Hematopoietic multipotent progenitor cell treated with erythropoietin and hydrocortisone succinate and interleukin-3 and kit ligand, for 17 days (in vitro differentiated cells): ENCODE measurements around the gene FOXO3.
A peak's percentile ranks its signal among the peaks of the same experiment; 100 is the strongest.

Experiments
- DNase-seq: peaks from one replicate; pipeline ENCODE4 v3.0.0-alpha.2; 2015; ENCODE audit warnings: low spot score

FOXO3 gene

DNA sequence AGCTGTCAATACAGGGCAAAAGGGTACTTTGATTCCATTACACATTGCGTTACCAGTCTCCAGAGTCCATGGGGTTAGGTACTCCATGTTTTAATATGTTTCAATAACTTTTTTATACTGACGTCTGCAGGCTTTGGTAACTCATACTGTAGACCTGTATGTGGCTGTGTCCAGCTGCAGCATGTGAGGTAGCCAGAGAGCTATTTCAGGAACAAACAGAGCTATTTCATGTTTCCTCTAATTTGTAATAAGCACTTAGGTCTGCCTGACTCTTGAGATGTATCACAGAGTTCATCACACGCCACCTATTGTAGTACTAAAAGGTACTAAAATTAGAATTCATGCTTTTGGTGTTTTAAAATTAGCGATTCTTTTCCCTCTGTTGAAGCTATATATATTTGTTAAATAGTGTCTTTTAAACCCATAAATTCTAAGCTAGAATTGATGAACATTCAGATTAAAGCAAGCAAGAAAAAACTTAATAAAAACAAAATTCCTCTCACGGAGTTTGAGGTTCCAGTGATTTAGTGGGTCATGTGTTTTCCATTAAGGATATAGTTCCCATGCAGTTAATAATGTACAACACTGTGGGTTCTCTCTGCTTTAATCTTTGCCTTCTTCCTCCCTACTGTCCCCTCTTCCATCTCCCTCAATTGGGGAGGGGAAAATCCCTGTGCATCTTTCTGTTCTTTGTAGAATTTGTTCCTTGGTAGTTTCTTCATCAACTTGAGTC is 37.0 kb downstream of the FOXO3 start:
- peak; percentile 58 for DNase-seq

DNA sequence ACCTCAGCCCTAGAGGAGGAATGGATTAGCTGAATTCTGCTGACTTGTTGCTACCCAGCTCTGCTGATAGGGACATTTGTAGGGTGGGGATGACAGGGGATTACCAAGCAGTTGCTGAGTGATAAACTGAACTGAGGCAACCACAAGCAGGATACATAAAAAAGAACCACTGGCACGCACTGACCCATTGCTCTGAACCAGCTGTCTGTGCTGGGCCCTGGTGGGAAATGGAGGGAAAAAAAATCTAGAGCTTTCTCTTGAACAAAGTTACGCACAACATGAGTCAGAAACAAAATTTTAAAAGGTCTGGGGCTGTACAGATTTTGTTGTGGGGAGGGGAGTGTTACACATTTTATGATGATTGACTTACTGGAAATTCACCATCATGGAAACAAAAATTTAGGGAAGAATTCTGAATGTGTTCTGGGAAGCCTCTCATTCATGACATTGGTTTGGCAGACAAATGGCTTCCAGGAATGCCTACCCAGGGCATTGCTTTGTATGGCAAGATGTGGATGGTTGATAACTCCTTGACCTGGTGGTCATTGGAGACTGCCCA is 37.7 kb downstream of the FOXO3 start:
- peak; percentile 92 for DNase-seq

DNA sequence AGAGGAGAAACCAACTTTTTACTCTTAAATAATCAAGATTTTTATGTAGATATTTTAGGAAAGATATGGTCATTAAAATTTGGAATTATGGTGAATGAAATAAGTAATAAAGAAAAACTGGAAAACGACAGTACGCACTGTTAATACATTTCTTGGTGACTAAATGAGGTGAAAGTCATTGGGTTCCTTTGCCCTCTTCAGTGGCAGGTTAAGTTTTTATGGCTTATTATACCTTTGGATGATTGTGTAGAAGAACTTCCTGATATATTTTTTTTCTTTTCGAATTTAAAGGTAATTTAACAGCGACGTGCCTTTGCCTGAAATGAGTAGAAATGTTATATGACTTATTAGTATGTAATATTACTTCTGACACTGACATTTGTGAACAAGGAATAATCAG is 43.4 kb downstream of the FOXO3 start:
- DNase-seq, result no peak

DNA sequence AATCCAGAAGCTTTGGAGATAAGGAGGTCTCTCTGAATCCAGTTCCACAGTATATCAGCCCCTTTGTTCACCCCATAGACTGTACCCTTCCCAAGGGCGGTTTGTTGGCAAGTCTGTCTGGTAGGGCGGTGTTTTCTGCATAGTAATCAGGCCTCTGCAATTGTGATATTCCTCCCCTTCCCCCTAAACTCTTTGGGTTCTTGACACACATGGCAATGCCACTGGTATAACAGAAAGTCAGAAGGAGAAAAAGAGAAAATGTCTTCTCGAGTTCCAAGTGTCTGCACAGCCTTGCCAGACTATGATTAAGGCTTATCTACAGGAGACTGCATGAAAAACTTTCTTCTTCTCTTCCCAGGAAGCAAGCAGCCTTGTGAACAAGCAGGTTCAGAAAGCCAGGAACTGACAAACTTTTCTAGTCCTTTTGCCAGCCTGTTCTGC is 45.6 kb downstream of the FOXO3 start:
- peak; percentile 70 for DNase-seq

DNA sequence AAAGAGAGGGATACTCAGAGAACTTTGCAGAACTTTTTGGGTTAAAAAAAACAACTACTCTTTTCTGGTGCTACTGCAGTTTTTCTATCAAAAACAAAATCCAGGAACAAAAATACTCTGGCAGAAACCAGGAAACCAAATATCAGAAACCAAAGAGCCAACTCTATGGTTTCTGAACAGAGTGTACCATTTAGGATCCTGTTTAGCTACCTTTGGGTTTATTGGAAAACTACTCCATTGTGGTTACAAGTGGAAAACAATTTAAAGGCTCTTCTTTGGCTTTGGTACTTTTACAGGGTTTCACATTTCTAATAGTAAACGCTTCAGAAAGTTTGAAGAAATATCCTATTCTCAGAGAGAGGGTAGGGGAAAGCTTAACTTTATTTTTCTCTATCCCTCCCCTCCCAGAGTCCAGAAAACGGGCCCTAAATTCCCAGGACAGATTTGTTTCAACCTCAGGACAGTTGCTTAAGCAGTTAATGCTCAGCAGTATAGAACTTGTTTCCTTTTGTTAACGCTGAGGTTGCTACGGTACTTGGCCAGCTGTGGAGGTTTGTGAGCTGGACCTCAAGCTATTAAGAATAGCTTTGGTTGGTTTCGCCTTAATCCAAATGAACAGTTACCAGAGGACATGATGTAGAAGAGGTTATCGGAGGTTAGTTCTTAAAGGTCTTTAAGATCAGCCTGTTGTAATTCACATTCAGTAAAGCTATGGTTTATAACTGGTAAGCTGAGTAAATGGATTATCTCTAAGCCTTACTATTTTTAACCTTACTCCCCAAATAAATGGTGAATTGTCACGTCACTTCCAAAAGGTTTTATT is 47.9 kb downstream of the FOXO3 start:
- DNase-seq, result no peak

DNA sequence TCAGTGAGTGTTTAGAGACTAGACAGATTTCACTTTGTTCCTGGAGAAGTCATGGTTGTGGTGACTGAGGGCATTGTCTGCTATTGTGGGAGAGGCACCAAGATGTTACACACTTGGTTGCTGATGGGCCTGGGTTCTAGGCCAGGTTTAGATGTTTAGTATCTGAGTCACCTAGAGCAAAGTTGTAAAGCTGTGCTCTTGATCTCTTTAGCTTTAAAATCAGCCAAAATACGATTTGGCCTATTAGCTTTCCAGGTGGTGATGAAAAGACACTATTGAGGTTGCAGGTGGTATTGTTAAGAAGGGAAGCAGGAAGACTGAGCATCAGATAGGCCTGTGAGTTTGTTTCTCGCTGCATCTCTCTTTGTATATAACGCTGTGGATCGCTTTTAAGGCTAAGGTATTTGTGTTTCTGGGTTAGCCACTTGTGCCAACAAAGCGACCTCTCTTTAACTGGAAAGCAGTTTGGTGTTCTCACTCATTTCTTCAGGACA is 48.6 kb downstream of the FOXO3 start:
- no peak for DNase-seq

DNA sequence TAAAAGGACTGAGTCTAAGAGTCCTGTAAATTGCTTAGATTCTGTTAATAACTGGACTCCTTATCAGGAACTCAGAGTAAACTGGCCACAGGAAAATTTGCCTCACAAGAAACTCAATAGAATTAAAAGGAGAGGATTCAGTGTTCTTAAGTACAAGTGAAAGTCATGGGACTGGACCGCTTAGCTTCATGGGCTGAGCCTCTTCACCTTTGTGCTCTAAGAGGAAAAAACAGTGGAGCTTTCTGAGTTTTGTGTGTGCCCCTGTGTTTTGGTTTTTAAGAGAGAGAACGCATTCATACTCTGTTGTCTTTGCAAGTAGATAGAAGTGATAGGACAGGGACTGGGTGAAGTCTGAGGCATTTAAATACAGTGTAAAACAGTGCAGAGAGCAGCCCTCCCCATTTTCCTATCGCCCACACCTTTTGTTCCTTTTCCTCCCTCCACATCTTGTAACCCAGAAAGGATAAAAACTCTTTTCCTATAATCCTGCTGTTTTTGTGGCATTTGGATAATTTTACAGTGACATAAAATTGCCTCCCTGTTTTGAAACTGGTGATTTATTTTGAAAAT is 49.6 kb downstream of the FOXO3 start:
- no peak for DNase-seq

DNA sequence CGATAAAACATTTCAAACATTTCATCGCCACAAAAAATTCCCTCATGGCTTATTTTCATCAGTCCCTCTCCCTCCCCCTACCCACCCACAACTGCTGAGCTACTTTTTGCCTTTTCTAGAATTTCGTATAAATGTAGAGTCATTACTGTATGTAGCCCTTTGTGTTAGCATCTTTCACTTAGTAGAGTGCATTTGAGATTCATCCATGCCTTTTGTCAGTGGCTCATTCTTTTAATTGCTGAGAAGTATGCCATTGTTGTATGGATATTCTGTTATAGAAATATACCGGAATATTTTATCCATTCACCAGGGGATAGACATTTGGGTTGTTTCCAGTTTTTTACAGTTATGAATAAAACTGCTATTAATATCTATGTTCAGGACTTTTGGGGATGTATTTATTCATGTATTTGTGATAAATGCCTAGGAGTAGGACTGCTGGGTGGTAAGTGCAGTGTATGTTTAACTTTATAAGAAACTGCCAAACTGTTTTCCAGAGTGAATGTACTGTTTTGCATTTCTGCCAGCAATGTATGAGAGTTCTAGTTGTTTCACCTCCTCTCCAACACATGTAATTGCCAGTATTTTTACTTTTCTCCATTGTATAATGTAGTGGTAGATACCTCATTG is 50.4 kb downstream of the FOXO3 start:
- no peak for DNase-seq

DNA sequence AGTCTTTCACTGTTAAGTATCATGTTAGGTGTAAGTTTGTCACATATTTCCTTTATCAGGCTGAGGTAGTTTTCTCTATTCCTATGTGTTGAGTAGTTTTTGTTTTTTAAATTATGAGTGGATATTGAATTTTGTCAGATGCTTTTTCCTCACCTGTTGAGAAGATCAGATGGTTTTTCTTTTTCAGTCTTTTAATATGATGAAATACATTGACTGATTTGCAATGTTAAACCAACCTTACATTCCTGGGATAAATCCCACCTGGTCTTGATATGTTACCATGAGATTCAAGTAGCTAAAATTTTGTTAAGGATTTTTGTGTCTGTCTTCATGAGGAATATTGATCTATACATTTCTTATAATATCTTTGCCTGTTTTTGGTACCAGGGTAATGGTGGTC is 52.1 kb downstream of the FOXO3 start:
- no peak for DNase-seq

DNA sequence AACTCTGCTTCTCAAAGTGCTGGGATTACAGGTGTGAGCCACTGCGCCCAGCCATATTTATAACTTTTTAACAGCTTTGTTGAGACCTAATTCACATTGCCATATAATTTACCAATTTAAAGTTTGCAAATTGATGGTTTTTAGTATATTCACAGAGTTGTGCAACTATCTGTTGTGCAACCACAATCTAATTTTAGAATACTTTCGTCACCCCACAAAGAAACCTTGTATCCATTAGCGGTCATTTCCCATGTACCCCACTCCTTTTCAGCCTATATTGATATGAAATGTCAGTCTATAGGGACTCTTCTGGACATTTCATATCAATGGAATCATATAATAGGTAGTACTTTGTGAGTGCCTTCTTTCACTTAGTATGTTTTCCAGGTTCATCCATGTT is 55.8 kb downstream of the FOXO3 start:
- DNase-seq, result no peak

DNA sequence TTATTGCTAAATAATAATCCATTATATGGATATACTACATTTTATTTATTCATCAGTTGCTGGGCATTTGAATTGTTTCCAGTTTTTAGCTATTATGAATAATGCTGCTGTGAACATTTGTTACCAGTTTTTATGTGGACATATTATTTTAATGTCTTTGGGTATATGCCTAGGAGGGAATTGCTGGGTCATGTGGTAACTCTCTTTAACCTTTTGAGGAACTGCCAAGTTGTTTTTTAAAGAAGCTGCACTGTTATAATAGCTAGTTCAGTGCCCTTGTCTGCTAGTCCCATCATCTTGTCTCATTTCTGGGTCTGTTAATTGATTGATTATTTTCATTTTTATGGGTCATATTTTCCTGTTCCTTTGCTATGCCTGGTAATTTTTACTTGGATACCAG is 56.3 kb downstream of the FOXO3 start:
- no peak for DNase-seq

DNA sequence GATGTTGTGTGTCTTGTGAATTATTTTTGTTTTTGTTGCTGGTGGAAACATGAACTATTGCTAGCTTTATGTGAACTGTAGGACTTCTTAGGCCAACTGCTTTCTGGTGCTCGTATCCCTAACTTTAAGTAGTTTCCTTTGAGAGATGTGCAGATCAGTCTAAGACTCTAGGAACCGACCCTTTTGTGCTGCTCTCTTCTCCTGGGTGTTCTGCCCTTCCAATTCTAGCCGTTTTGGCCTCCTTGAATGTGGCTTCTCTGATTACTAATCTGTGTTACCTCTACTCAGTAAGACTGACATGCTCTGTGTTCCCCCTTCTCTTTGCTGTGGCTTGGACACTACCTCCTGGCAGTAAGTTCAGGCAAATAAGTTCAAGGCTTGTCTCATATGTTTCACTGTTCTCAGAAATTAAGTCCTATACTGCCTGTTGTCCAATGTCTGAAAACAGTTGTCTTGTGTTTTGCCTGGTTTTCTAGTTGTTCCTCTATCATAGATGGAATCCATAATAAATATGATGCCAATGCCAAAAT is 58.0 kb downstream of the FOXO3 start:
- no peak for DNase-seq

DNA sequence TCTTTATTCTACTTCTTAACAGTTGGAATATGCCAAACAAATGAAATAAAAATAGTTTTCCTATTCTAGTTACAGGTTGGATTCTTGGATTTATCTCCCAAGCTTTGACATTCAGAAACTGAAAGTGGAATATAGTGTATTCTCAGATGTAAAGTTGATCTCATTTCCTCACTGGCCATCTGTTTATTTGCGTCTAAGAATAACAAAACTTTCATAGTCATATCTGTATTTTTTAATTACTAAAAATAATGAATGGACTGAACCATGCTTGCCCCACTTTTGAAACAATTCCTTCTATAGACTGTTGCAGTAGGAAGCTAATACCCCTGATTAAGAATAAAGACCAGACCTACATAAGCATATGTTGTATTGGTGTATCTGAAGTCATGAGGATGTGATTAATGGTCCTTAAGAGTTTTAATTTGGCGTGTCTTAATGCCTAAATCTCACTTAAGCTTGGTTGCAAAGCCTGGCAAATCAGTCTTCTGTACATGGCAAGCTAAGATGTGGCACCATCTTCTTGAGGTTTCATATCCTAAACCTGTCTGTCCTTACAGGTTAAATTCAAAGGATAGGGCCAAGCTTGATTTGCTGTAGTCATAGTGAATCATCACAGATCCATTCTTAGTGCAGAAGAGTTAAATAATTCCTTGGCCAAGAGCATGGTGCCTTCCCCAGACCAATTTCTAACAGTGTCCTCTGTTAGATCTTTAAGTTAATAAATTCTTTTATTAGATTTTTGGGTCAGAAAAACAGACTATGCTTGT is 58.9 kb downstream of the FOXO3 start:
- no peak for DNase-seq

DNA sequence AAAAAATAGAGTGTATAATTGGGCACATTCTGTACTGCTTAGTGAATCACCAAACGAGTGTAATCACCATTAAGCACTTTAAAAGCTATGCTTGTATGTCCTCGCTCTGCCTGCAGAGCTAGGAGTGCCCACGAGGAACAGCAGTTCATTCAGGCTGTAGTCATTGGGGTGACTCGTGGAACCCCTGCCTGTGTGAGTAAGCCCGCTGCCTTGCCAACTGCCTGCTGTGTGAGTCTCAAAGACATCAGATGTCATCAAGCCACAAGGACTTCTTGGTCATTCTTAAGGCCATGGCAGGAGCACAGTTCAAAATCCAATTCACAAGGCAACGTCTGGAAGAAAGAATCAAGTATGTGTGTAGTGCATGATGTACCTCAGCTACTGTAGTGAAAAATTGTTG is 60.4 kb downstream of the FOXO3 start:
- DNase-seq, result peak; percentile 63

DNA sequence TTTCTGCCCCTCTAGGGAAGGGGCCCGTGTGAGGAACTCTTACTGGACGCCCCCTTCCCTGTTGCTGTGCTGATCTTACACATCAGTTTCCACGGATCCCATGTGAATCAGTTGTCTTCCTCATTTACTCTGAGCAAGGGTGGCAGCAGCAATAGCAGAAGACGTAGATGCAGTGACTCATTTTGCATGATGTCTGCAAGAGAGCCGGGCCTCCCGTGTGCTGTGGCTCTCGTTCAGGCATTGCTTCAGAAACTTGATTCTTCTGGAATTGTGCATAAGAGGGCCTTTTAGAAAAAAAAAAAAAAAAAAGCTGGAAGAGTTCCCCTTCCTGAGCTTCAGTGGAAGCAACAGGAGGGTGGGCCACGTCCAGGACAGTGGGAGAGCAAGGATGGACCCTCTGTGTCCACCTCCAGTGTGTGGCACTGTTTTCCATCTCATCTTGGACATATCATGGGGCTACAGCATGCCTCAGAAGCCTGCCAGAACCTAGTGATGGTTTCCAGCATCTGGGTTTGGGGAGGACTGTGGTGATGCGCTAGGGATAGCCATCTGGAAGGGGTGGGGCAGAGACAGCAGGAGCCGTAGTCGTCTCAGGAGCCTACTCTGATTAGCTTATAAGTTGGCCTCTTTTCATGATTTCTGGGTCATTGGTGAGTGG is 62.1 kb downstream of the FOXO3 start:
- peak; percentile 65 for DNase-seq

DNA sequence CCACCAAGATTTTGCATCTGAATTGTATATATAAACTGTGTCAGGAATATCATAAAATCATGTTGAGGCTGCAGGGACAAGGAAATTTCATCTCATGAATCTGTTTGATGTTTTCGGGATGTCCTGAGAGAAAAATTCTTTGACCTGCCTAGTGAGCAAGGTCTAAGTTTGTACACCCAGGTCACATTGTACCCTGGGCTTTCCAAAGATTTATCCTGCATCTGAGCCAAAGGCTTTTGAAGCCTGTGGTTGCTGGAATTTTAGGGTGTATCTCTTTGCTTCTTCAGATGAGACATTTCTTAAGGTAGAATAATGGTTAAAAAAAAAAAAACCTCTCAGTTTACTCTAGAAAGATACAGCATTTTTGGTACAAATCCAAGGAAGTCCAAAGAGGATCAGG is 63.3 kb downstream of the FOXO3 start:
- no peak for DNase-seq

DNA sequence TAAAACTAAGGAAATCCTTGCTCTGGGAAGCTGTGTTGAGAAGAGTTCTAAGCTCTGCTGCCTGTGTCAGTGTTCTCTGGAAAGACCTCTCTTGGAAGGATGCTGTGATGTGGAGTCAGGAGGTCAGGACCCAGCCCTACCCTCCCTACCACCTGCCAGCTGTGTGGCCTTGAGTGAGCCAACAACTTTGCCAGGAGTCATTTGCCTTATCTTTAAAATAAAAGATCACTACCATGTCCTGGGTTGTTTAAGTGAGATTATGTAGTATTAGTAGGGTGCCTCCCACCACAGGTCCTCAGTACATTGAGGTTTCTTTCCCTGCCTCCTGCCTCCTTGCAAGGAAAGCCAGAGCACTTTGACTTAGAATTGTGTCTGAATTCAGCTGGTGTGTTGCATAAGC is 64.9 kb downstream of the FOXO3 start:
- no peak for DNase-seq

DNA sequence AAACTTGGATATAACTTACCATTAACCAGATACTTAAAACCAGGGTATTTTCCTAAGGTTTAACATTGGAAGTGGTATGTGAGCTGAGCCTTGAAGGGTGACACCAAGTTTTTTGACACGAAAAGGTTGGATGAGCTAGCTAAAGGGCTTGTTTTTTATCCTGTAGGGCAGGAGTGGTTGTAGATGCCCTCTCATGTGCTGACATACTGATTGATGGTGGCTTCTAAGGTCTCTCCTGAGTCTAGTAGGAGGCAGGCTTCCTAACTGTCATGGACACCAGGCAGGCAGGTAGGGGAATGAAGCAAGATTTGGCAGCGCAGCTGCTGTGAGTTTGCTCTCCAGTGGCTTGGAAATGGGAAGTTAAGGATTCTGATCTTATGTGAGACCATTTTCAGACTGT is 66.1 kb downstream of the FOXO3 start:
- no peak for DNase-seq

DNA sequence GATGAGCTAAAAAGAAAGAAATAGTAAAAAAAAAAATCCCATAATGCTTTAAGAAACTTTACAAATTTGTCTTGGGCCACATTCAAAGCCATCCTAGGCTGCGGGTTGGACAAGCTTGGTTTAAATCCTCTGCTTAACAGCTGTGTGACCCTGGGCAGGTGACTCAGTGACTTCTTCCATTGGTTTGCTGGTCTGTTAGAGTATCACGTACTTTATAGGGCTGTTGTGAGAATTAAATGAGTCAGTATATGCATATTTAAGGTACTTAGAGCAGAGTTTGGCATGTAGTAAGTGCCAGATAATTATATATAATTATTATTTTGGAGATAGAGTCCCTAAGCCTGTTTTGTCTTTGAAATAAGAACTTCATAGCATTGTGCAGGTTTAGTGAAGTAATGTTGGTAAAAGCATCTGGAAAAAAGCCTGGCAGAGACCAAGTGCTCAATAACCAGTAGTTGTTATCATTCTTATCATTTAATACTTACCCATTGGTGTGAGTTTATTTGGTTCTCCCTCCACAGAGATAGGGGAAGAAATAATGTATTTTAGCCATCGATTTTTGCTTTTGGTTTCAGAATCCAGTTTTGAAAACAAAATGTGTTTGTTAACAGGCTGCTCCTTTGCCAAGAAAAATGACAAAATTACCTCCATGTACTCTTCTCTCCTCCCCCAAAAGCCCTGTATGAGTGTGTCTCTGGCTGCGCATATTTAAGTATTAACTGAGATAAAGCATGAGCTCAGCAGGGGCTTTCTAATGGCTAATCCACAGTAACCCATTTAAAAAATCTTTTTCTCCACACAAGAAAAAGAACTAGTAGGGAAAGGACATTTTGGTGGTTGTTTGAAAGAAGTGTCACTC is 67.2 kb downstream of the FOXO3 start:
- peak; percentile 52 for DNase-seq
